AG04450 (cell line): Measurements from ENCODE around the gene IQSEC3. TPM values are rescaled to one million over a fixed set of nuclear protein-coding genes. Genes with fewer than 3 reads are reported as not detected.

Source experiments
- CTCF ChIA-PET: fragments of 300-600, 350-600 bp; formaldehyde crosslinking; extraction: SDS; loops from one replicate; lab custom pipeline; 2022; ENCODE audit warnings: antibody characterized with exemption, inconsistent platforms; lab: Charles Lee
- POLR2A ChIA-PET: fragments of 350-600 bp; formaldehyde crosslinking; extraction: SDS; loops from one replicate; lab custom pipeline; 2021; ENCODE audit warnings: antibody characterized with exemption, inconsistent platforms; lab: Yijun Ruan, JAX
- DNase-seq: peaks from one replicate; pipeline ENCODE4 v3.0.0-alpha.2; 2011; ENCODE audit warnings: low read depth, low spot score
- H3K27ac ChIP-seq: one replicate; pipeline ENCODE4 v1.5.1; 2012; ENCODE audit warnings: low read depth, low read length, control low read depth
- H3K27me3 ChIP-seq: one replicate; pipeline ENCODE4 v1.6.0; 2012; ENCODE audit warnings: low read length; ENCODE audit not compliant: control insufficient read depth, insufficient read depth
- H3K4me3 ChIP-seq: 2 replicates; pipeline ENCODE4 v1.5.1; 2011; ENCODE audit warnings: mild to moderate bottlenecking, low read depth, low read length, control low read depth
- H3K9me3 ChIP-seq: 2 replicates; pipeline ENCODE4 v1.5.1; 2012; ENCODE audit warnings: low read length; ENCODE audit not compliant: control insufficient read depth, insufficient read depth
- polyA plus RNA-seq: library from polyadenylated mRNA; depleted of rRNA; stranded (reverse); fragments of >200 nt; gene quantifications from 2 replicates; pipeline ENCODE4 v1.2.3, GENCODE V29; 2011
- TF ChIP-seq, protein P1 (sequence below): IDR thresholded peaks from 2 replicates; pipeline ENCODE4 v1.5.1; 2011; ENCODE audit warnings: low read depth, low read length, control low read depth, inconsistent platforms

IQSEC3 gene
- polyA plus RNA-seq, 1 experiment = 0.47 TPM

DNA sequence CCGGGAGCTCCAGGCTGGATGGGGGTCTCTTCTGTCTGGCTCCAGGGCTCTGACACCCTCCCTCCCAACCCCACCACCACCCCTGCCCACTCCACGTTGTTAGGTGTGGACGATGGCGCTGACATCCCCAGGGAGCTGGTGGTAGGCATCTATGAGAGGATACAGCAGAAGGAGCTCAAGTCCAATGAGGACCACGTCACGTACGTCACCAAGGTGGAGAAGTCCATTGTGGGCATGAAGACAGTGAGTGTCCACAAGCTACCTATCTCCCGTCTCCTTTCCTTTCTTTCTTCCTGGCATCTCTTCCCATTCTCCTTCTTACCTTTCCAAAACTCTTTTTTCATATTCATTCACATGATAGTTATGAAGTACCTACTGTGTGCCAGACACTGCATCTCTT is 95.3 kb downstream of the IQSEC3 start:
- Histone ChIP-seq H3K9me3 (no peaks in the 10 kb centered on the region), H3K27ac (no peak overlapping the region), H3K27me3 (peaks cover 23% of the 10 kb centered on the region), H3K4me3 (no peak overlapping the region)
- ChIA-PET CTCF (interaction anchor here (1.5 kb wide), 1 partner anchor 9 kb away, joined by 4 read pairs; no protein-coding TSS in a partner anchor), POLR2A (no interaction called here)
- TF ChIP-seq, protein P1, sequence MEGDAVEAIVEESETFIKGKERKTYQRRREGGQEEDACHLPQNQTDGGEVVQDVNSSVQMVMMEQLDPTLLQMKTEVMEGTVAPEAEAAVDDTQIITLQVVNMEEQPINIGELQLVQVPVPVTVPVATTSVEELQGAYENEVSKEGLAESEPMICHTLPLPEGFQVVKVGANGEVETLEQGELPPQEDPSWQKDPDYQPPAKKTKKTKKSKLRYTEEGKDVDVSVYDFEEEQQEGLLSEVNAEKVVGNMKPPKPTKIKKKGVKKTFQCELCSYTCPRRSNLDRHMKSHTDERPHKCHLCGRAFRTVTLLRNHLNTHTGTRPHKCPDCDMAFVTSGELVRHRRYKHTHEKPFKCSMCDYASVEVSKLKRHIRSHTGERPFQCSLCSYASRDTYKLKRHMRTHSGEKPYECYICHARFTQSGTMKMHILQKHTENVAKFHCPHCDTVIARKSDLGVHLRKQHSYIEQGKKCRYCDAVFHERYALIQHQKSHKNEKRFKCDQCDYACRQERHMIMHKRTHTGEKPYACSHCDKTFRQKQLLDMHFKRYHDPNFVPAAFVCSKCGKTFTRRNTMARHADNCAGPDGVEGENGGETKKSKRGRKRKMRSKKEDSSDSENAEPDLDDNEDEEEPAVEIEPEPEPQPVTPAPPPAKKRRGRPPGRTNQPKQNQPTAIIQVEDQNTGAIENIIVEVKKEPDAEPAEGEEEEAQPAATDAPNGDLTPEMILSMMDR = no peak
- DNase-seq = no peak

DNA sequence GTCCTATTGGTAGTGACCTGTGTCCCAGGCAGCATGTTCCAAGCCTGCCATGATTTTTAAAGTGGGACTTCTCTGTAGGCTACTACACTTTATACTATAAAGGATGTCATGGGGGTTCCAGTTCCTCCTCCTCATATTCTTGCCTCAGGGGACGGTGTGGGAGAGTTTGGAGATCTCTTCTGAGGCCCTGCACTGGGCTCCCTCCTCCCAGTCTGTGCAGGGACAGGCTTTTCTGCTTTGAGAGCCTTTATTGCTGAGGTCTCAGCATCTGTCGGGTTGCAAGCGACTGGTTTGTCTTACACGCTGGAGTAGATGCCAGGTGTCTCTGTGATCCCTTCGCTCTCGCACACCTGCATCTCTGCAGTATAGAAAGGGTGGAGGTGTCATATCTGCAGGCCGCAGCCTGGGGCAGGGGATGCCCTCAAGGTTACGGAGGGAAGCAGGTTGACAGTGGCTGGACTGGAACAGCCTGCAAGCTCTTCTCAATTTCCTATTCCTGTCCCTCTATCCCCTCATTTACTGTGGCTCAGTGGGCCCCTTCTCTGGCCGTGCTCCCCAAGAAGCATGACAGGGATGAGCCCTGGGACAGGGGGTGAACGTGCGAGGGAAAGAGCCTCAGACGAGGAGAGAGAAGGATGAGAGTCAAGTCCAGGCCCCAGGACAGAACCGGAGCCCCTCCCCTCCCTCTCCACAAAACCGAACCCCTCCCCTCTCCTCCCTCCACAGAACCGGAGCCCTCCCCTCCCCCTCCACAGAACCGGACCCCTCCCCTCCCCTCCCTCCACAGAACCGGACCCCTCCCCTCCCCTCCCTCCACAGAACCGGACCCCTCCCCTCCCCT is 96.1 kb downstream of the IQSEC3 start:
- ChIA-PET CTCF (interaction anchor here (0.8 to 1.5 kb wide), 2 partner anchors 9 to 10 kb away, joined by 3 to 4 read pairs; no protein-coding TSS in a partner anchor), POLR2A (no interaction called here)
- no peak for DNase-seq
- Histone ChIP-seq H3K9me3 (no peaks in the 10 kb centered on the region), H3K4me3 (no peak overlapping the region), H3K27ac (no peak overlapping the region), H3K27me3 (peaks cover 23% of the 10 kb centered on the region)
- TF ChIP-seq, protein P1 = no peak

DNA sequence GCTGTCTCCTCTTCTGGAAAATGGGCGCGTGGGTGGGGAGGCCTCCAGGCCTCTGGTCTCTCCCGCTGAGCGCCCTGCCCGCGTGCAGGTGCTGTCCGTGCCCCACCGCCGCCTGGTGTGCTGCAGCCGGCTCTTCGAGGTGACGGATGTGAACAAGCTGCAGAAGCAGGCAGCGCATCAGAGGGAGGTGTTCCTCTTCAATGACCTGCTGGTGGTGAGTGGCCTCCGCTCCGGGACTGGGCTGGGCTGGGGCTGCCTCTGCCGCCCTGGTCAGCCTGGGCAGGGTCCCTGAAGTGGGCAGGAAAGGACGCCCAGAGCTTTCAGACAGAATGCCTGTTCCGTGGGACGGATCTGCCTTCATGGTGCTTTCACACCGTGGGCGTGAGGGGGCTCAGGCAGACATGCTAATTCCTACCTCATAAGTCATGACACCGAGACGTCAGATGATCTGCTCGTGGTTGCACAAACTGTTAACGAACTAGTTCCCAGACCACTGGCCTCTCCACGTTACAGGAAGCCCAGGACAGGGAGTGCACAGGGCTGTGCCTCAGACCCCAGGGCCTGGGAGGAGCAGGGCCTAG is 96.9 kb downstream of the IQSEC3 start:
- TF ChIP-seq, protein P1 = no peak
- peaks cover 23% of the 10 kb centered on the region for H3K27me3 ChIP-seq
- no peaks in the 10 kb centered on the region for H3K9me3 ChIP-seq
- ChIA-PET POLR2A (no interaction called here), CTCF (interaction anchor here (0.8 kb wide), 1 partner anchor 11 kb away, joined by 3 read pairs; no protein-coding TSS in a partner anchor)
- no peak overlapping the region for H3K4me3 ChIP-seq
- DNase-seq = no peak
- H3K27ac ChIP-seq = no peak overlapping the region

DNA sequence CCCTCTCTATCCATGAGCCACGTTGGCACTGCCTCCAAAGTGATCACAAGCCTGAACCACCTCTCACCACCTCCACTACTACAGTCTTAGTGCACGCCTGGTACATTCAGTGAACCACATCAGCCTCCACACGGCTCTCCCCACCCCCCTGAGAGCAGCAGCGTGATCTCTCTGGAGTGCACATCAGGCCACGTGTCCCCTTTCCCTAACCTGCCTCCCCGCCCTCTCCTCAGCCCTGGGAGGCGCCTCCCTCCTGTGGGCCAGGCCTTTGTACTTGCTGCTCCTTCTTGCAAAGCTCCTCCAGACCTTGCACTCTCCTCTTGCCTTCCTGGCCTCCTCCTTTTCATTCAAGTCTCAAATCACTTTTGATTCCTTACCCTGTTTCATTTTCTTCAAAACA is 97.6 kb downstream of the IQSEC3 start:
- POLR2A ChIA-PET = no interaction called here
- no peaks in the 10 kb centered on the region for H3K9me3 ChIP-seq
- no peak overlapping the region for H3K4me3 ChIP-seq
- H3K27me3 ChIP-seq = peaks cover 20% of the 10 kb centered on the region
- TF ChIP-seq, protein P1 = no peak
- H3K27ac ChIP-seq = no peak overlapping the region
- DNase-seq = no peak
- CTCF ChIA-PET = interaction anchor here (1.5 kb wide), 1 partner anchor 11 kb away, joined by 6 read pairs; no protein-coding TSS in a partner anchor
